Kidney glomerular epithelial cell (primary cell): ENCODE data around the gene COBLL1.

ENCODE experiments used
- DNase-seq: peaks from one replicate; lab custom pipeline; 2025; lab: John Stamatoyannopoulos, UW

The COBLL1 gene

GRCh38 chr2:164821338-164821737 lies 20.3 kb downstream of the COBLL1 start:
- no peak for DNase-seq

- DNase-seq = no peak
These were observed 23.2 kb downstream of the COBLL1 start for GRCh38 chr2:164818149-164819136.

- DNase-seq = no peak
These were observed 24.7 kb downstream of the COBLL1 start for GRCh38 chr2:164816900-164817299.

- no peak for DNase-seq
These were observed 25.6 kb downstream of the COBLL1 start for GRCh38 chr2:164816046-164816445.

- no peak for DNase-seq
These were observed 26.4 kb downstream of the COBLL1 start for GRCh38 chr2:164815071-164815793.

GRCh38 chr2:164813535-164813934 lies 28.1 kb downstream of the COBLL1 start:
- DNase-seq = no peak

- no peak for DNase-seq
These were observed 29.2 kb downstream of the COBLL1 start for GRCh38 chr2:164812378-164812777.

GRCh38 chr2:164811819-164812218 lies 29.8 kb downstream of the COBLL1 start:
- no peak for DNase-seq

GRCh38 chr2:164810843-164811242 lies 30.8 kb downstream of the COBLL1 start:
- no peak for DNase-seq

- DNase-seq = no peak
These were observed 32.8 kb downstream of the COBLL1 start for GRCh38 chr2:164808776-164809175.

- no peak for DNase-seq
These were observed 37.7 kb downstream of the COBLL1 start for GRCh38 chr2:164803776-164804466.

GRCh38 chr2:164802095-164802707 lies 39.4 kb downstream of the COBLL1 start:
- DNase-seq = no peak

GRCh38 chr2:164800572-164800971 lies 41.1 kb downstream of the COBLL1 start:
- no peak for DNase-seq

GRCh38 chr2:164797627-164798026 lies 44.0 kb downstream of the COBLL1 start:
- no peak for DNase-seq

- no peak for DNase-seq
These were observed 44.6 kb downstream of the COBLL1 start for GRCh38 chr2:164796999-164797398.

- DNase-seq = no peak
These were observed 47.0 kb downstream of the COBLL1 start for GRCh38 chr2:164794432-164795231.

GRCh38 chr2:164794016-164794415 lies 47.6 kb downstream of the COBLL1 start:
- DNase-seq = no peak

- no peak for DNase-seq
These were observed 48.1 kb downstream of the COBLL1 start for GRCh38 chr2:164793529-164793928.

GRCh38 chr2:164792316-164793170 lies 49.1 kb downstream of the COBLL1 start:
- DNase-seq = no peak

- no peak for DNase-seq
These were observed 51.7 kb downstream of the COBLL1 start for GRCh38 chr2:164789968-164790367.
